Cerebellar nuclear complex (tissue), 1 donor: ENCODE measurements around the gene GRB10.
A peak's percentile ranks its signal among the peaks of the same experiment; 100 is the strongest.
"Not testable (repeated sequence)": the region's sequence is repeated elsewhere in the genome, so short reads cannot be mapped to it uniquely, and the experiment has no call there.

Experiments
- DNase-seq, 2 experiments: peaks; one replicate each; lab custom pipeline; 2025; lab: John Stamatoyannopoulos, UW

Gene GRB10

GRCh38 chr7:50778189-50778588 lies 4.5 kb downstream of the GRB10 start:
- DNase-seq, result no peak

GRCh38 chr7:50775836-50776235 lies 6.9 kb downstream of the GRB10 start:
- DNase-seq, result no peak

- DNase-seq, result no peak
Measured at GRCh38 chr7:50775231-50775630, 7.5 kb downstream of the GRB10 start.

GRCh38 chr7:50774319-50774718 lies 8.4 kb downstream of the GRB10 start:
- no peak for DNase-seq

- not testable (repeated sequence) for DNase-seq
Measured at GRCh38 chr7:50773071-50773470, 9.6 kb downstream of the GRB10 start.

- peak; percentile 18 to 64 for DNase-seq
Measured at GRCh38 chr7:50771120-50772002, 11.3 kb downstream of the GRB10 start.

- DNase-seq, result no peak
Measured at GRCh38 chr7:50768485-50769474, 13.9 kb downstream of the GRB10 start.

GRCh38 chr7:50766849-50767207 lies 15.9 kb downstream of the GRB10 start:
- no peak for DNase-seq

GRCh38 chr7:50766106-50766848 lies 16.4 kb downstream of the GRB10 start:
- DNase-seq, result no peak

- DNase-seq, result no peak
Measured at GRCh38 chr7:50762337-50762736, 20.4 kb downstream of the GRB10 start.

GRCh38 chr7:50761713-50762112 lies 21.0 kb downstream of the GRB10 start:
- no peak for DNase-seq

- DNase-seq, result no peak
Measured at GRCh38 chr7:50757703-50758390, 24.8 kb downstream of the GRB10 start.

GRCh38 chr7:50756180-50756579 lies 26.5 kb downstream of the GRB10 start:
- DNase-seq, result no peak

- DNase-seq, result no peak
Measured at GRCh38 chr7:50754684-50755083, 28.0 kb downstream of the GRB10 start.

- no peak for DNase-seq
Measured at GRCh38 chr7:50754241-50754640, 28.5 kb downstream of the GRB10 start.

- no peak for DNase-seq
Measured at GRCh38 chr7:50752422-50752821, 30.3 kb downstream of the GRB10 start.

GRCh38 chr7:50751146-50751545 lies 31.6 kb downstream of the GRB10 start:
- no peak for DNase-seq

GRCh38 chr7:50749896-50750295 lies 32.8 kb downstream of the GRB10 start:
- no peak for DNase-seq

- no peak for DNase-seq
Measured at GRCh38 chr7:50748472-50748871, 34.2 kb downstream of the GRB10 start.

GRCh38 chr7:50745835-50746234 lies 36.9 kb downstream of the GRB10 start:
- no peak for DNase-seq

- DNase-seq, result no peak
Measured at GRCh38 chr7:50745336-50745735, 37.4 kb downstream of the GRB10 start.
